Esophagus muscularis mucosa (tissue), 4 donors: ENCODE results near the gene CASKIN1. TPM values are rescaled to one million over a fixed set of nuclear protein-coding genes. Genes with fewer than 3 reads are reported as not detected.
A peak's percentile ranks its signal among the peaks of the same experiment; 100 is the strongest.

Source experiments
- DNase-seq: peaks from one replicate; pipeline ENCODE4 v3.0.0-alpha.2; 2017; ENCODE audit errors: extremely low spot score
- H3K27ac ChIP-seq, 4 donors: fragments of 200-600 bp; sonication (generic); replicated peaks in 1 of 4; 1 replicate in 3 of 4; 2 replicates in 1 of 4; pipeline ENCODE4 v1.5.1; 2016 to 2019; ENCODE audit warnings: mild to moderate bottlenecking in 1 of 4
- H3K27me3 ChIP-seq, 4 donors: fragments of 200-600 bp; sonication (generic); one replicate each; pipeline versions ENCODE4 v1.5.1 to v1.6.0; 2016 to 2019
- H3K36me3 ChIP-seq, 4 donors: fragments of 200-600 bp; sonication (generic); one replicate each; pipeline ENCODE4 v1.5.1; 2016 to 2019
- H3K4me1 ChIP-seq, 4 donors: fragments of 200-600 bp; sonication (generic); one replicate each; pipeline ENCODE4 v1.5.1; 2016 to 2019
- H3K4me3 ChIP-seq, 4 donors: fragments of 200-600 bp; sonication (generic); 1 replicate in 2 of 4; 2 replicates in 2 of 4; pipeline ENCODE4 v1.5.1; 2016 to 2019; ENCODE audit warnings: mild to moderate bottlenecking in 4 of 4, moderate library complexity in 1 of 4
- H3K9me3 ChIP-seq, 4 donors: fragments of 200-600 bp; sonication (generic); 1 replicate in 3 of 4; 2 replicates in 1 of 4; pipeline ENCODE4 v1.5.1; 2016 to 2019
- EP300 ChIP-seq: sonication (generic); formaldehyde crosslinking; IDR thresholded peaks from one replicate; pipeline ENCODE4 v1.6.1; 2017; ENCODE audit warnings: antibody characterized with exemption
- POLR2A ChIP-seq: fragments of 450-650 bp; IDR thresholded peaks from one replicate; pipeline ENCODE4 v1.6.1; 2017; ENCODE audit warnings: antibody characterized with exemption, moderate library complexity, mild to moderate bottlenecking, low read depth
- POLR2AphosphoS5 ChIP-seq, 2 donors: sonication (generic); formaldehyde crosslinking; IDR thresholded peaks; one replicate each; pipeline ENCODE4 v1.6.1; 2017; ENCODE audit warnings: antibody characterized with exemption in 2 of 2
- WGBS: methylation state at CpG from one replicate; pipeline ENCODE4 v1.1.5; 2018; 5-methylcytosine and 5-hydroxymethylcytosine counted together
- intact Hi-C: fragments of 100-400 bp; cut with DNase I; formaldehyde crosslinking; loops from one replicate; pipeline ENCODE4 v1.15.1; 2023
- total RNA-seq, 4 donors: library from RNA; depleted of rRNA; stranded (reverse); fragments of >200 nt; gene quantifications; one replicate each; pipeline versions ENCODE4 v1.1.0 to v1.2.1, GENCODE V29; 2016
- TF ChIP-seq, protein P1 (sequence below), 3 experiments: fragments of 200-600 bp in 2 of 3; fragments of 450-650 bp in 1 of 3; sonication (generic) in 2 of 3; IDR thresholded peaks; one replicate each; pipeline ENCODE4 v1.5.1; 2017 to 2019; ENCODE audit warnings: antibody characterized with exemption in 3 of 3, mild to moderate bottlenecking in 2 of 3, moderate library complexity in 1 of 3

CASKIN1 gene
- total RNA-seq, 4 donors from 2014 or later: under 0.01 to 0.32 (median 0.09) TPM

DNA sequence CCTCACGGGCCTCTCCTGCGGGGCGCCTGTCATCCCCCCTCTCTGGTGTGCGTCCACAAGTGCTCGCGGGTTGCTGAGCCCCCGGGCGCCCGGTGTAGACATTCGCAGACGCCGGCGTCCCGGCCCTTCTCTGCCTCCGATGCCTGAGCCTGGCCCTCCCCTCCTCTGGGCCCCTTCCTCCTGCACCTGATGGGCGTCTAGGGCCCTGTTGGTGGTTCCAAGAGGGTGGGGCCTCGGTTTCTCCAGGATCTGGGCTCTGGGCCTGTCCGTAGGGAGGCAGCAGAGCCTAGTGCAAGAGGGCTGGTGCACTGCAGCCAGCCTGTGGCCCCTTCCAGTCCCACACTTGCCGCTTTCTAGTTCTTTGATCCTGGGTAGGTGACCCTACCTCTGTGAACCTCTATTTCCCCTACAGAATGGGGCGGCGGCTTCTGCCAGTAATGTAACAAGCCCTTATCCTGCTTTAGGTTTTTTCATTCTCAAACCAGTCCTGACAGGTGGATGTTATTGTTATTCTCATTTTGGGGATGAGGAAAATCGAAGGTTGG, 27.6 kb upstream of the CASKIN1 start:
- Histone ChIP-seq H3K36me3 (peaks cover 3 to 26% (median 24%) of the 10 kb centered on the region in 4 donors), H3K4me3 (peak overlapping the region; percentile 75 to 93 (median 84)), H3K27ac (peak overlapping the region; percentile 86 to 90 (median 87)), H3K27me3 (no peaks in the 10 kb centered on the region), H3K4me1 (peaks cover 28 to 41% (median 38%) of the 10 kb centered on the region in 4 donors), H3K9me3 (no peaks in the 10 kb centered on the region)
- intact Hi-C loops: no loop called here
- no peak for TF ChIP-seq EP300
- TF ChIP-seq, protein P1, sequence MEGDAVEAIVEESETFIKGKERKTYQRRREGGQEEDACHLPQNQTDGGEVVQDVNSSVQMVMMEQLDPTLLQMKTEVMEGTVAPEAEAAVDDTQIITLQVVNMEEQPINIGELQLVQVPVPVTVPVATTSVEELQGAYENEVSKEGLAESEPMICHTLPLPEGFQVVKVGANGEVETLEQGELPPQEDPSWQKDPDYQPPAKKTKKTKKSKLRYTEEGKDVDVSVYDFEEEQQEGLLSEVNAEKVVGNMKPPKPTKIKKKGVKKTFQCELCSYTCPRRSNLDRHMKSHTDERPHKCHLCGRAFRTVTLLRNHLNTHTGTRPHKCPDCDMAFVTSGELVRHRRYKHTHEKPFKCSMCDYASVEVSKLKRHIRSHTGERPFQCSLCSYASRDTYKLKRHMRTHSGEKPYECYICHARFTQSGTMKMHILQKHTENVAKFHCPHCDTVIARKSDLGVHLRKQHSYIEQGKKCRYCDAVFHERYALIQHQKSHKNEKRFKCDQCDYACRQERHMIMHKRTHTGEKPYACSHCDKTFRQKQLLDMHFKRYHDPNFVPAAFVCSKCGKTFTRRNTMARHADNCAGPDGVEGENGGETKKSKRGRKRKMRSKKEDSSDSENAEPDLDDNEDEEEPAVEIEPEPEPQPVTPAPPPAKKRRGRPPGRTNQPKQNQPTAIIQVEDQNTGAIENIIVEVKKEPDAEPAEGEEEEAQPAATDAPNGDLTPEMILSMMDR (IDR thresholded peaks at IDR 0.05): peak in 1 of 3 experiments; percentile 4
- no peak for DNase-seq
- 33% methylated on average over 4 of the region's 22 CpGs for WGBS

DNA sequence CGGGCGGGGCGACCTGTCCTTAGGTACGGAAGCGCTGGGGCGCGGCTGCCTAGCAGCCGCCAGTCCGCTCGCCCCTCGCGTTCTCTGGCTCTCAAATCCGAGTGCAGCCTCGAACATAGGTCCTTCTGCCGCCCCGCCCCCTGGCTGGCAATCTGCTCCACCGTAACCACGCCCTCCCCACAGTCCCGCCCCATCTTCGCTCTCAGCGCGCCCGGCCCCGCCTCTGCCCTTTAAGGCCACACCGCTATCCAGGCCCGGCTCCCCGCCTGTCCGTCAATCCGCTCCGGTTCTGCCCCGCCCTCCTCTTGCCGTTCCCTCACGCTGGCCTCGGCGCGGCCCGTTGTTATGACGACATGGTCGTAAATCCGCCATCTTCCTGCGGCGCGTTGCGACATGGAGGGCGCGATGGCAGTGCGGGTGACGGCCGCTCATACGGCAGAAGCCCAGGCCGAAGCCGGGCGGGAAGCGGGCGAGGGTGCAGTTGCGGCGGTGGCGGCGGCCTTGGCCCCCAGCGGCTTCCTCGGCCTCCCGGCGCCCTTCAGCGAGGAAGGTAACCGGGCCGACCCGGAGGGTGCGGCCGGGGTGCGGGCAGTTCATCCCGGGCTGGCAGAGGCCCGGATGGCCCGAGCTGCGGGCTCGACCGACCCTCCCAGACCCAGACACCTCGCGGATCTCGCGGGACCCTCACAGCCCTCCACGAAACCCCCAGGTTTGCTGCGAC, 27.0 kb upstream of the CASKIN1 start, which contains the start of gene E4F1:
TSS of gene E4F1 (plus strand) at position 371 of the 721 bp plus-strand sequence. CDS start at position 394, 23 bp downstream.
- Histone ChIP-seq H3K36me3 (peaks cover 0 to 20% (median 18%) of the 10 kb centered on the region in 4 donors), H3K4me3 (peak within 1 kb of the TSS; percentile 75 to 93 (median 84)), H3K4me1 (peaks cover 28 to 41% (median 38%) of the 10 kb centered on the region in 4 donors), H3K27me3 (no peaks in the 10 kb centered on the region), H3K27ac (peak within 1 kb of the TSS; percentile 86 to 90 (median 87)), H3K9me3 (no peaks in the 10 kb centered on the region)
- DNase-seq: peak; percentile 100
- WGBS: 0% methylated on average over 8 of the region's 82 CpGs
- intact Hi-C loops: no loop called here
- peak; percentile 98 to 99 for TF ChIP-seq POLR2AphosphoS5 (IDR thresholded peaks at IDR 0.05)
- TF ChIP-seq EP300: no peak
- peak; percentile 90 for TF ChIP-seq POLR2A
- TF ChIP-seq, protein P1 (IDR thresholded peaks at IDR 0.05): peak in 2 of 3 experiments; percentile 5 to 24

DNA sequence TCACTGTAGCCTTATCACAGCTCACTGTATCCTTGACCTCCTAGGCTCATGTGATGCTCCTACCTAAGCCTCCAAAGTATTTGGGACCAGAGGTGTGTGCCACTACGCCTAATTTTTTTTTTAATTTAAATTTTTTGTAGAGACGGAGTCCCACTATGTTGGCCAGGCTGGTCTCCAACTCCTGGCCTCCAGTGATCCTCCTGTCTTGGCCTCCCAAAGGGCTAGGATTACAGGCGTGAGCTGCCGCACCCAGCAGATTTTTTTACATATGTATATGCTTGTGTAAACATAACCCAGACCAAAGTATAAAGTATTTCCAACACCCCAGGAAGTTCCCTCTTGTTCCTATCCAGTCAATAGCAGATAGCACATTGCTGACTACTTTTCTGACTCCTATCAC, 19.9 kb upstream of the CASKIN1 start:
- Histone ChIP-seq H3K9me3 (no peaks in the 10 kb centered on the region), H3K4me3 (no peak overlapping the region), H3K36me3 (peaks cover 0 to 10% (median 7%) of the 10 kb centered on the region in 4 donors), H3K27me3 (no peaks in the 10 kb centered on the region), H3K27ac (peak overlapping the region in 2 of 4 donors; percentile 89 to 91), H3K4me1 (peaks cover 26 to 39% (median 35%) of the 10 kb centered on the region in 4 donors)
- no peak for DNase-seq
- 93% methylated on average over 4 of the region's 4 CpGs for WGBS
- TF ChIP-seq, protein P1 (IDR thresholded peaks at IDR 0.05): no peak
- TF ChIP-seq POLR2A (no peak), POLR2AphosphoS5 (IDR thresholded peaks at IDR 0.05) (no peak), EP300 (no peak)
- intact Hi-C loops: no loop called here

DNA sequence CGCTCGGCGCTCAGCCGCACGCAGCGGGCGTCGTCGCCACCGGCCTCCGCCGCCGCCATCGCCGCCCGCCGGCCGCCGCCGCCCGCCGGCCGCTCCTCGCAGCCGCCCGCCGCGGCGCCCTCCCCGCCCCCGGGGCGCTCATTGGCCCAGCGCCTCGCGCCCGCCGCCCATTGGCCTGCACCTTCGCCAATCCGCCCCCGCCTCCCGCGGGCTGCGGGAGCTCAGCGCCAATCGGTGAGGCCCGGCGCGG, 18.2 kb upstream of the CASKIN1 start, which contains the start of gene PGP:
TSS of gene PGP (minus strand) at position 122 of the 250 bp plus-strand sequence. CDS start at position 59, 63 bp downstream.
- no peak for DNase-seq
- H3K9me3 ChIP-seq: no peaks in the 10 kb centered on the region
- H3K4me3 ChIP-seq: peak within 1 kb of the TSS; percentile 79 to 89 (median 85)
- WGBS: 0% methylated on average over 6 of the region's 48 CpGs
- H3K36me3 ChIP-seq: peaks cover 5 to 16% (median 12%) of the 10 kb centered on the region in 4 donors
- H3K27me3 ChIP-seq: no peaks in the 10 kb centered on the region
- TF ChIP-seq EP300 (no peak), POLR2AphosphoS5 (IDR thresholded peaks at IDR 0.05) (no peak), POLR2A (no peak)
- TF ChIP-seq, protein P1 (IDR thresholded peaks at IDR 0.05): no peak
- H3K4me1 ChIP-seq: peaks cover 26 to 39% (median 35%) of the 10 kb centered on the region in 4 donors
- peak within 1 kb of the TSS; percentile 89 to 96 (median 92) for H3K27ac ChIP-seq
- intact Hi-C loops: loop anchor here (5.0 kb wide), 1 partner anchor 52 kb away; no protein-coding TSS in a partner anchor
